GM19351 (cell line): Measurements from ENCODE around the gene CDH23.

Experiments
- ATAC-seq: cut with Tn5 transposase; IDR thresholded peaks from one replicate; pipeline ENCODE4 v1.9.1; 2021; ENCODE audit warnings: mild to moderate bottlenecking, moderate library complexity; ENCODE audit not compliant: unreplicated experiment

Gene CDH23

GRCh38 chr10:71713135-71714030 lies 316.7 kb downstream of the CDH23 start:
- no peak for ATAC-seq

GRCh38 chr10:71714031-71714410 lies 317.3 kb downstream of the CDH23 start:
- no peak for ATAC-seq

GRCh38 chr10:71714592-71714991 lies 317.9 kb downstream of the CDH23 start:
- no peak for ATAC-seq

- ATAC-seq: no peak
Measured at GRCh38 chr10:71715026-71715425, 318.3 kb downstream of the CDH23 start.

- no peak for ATAC-seq
Measured at GRCh38 chr10:71715860-71716259, 319.1 kb downstream of the CDH23 start.

- no peak for ATAC-seq
Measured at GRCh38 chr10:71716426-71716825, 319.7 kb downstream of the CDH23 start.

- ATAC-seq: no peak
Measured at GRCh38 chr10:71717056-71717455, 320.3 kb downstream of the CDH23 start.

- ATAC-seq: no peak
Measured at GRCh38 chr10:71717551-71717951, 320.8 kb downstream of the CDH23 start.

GRCh38 chr10:71718165-71718698 lies 321.5 kb downstream of the CDH23 start:
- no peak for ATAC-seq

- ATAC-seq: no peak
Measured at GRCh38 chr10:71719042-71719441, 322.3 kb downstream of the CDH23 start.

GRCh38 chr10:71719464-71720201 lies 322.9 kb downstream of the CDH23 start, which contains the start of gene C10orf105:
C10orf105 (minus strand) TSS chr10:71719778; CDS start chr10:71716337, 3,441 bp downstream.
- ATAC-seq: no peak

GRCh38 chr10:71720288-71720687 lies 323.6 kb downstream of the CDH23 start:
- no peak for ATAC-seq

- ATAC-seq: no peak
Measured at GRCh38 chr10:71721313-71721712, 324.6 kb downstream of the CDH23 start.

GRCh38 chr10:71722849-71723248 lies 326.1 kb downstream of the CDH23 start:
- ATAC-seq: no peak

GRCh38 chr10:71723311-71723710 lies 326.6 kb downstream of the CDH23 start:
- ATAC-seq: no peak

GRCh38 chr10:71724539-71724938 lies 327.8 kb downstream of the CDH23 start:
- ATAC-seq: no peak

- ATAC-seq: no peak
Measured at GRCh38 chr10:71725249-71725648, 328.5 kb downstream of the CDH23 start.

GRCh38 chr10:71725998-71726579 lies 329.4 kb downstream of the CDH23 start:
- no peak for ATAC-seq

- ATAC-seq: peak; percentile 18
Measured at GRCh38 chr10:71726580-71727104, 329.9 kb downstream of the CDH23 start.

- ATAC-seq: peak; percentile 67
Measured at GRCh38 chr10:71727105-71727737, 330.5 kb downstream of the CDH23 start.
